ENCODE data around the gene ELOVL4. TPM values are rescaled to one million over a fixed set of nuclear protein-coding genes. Genes with fewer than 3 reads are reported as not detected.
A peak's percentile ranks its signal among the peaks of the same experiment; 100 is the strongest.

Gene ELOVL4
- total and polyA plus RNA-seq, 2 experiments from 2014 or later = 4.7 to 6.5 TPM

DNA sequence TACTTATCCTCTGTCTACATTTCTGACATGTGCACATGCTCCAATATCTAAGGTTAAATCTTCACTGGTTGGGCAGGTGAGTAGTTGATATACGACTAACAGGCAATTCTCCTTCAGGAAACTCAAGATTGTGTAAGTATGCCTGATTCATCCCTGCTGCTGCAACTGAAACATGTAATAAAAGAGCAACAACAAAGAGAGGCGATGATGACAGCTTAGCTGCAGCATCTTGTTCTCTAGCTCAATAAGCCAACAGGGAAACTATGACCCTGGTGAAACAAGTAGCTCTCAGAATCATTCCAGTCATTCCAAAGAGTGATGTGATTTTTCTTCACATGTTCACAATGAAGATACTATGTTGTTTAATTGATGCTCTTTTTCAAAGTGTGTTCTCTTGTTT, 74.4 kb downstream of the ELOVL4 start:
- WGBS (ENCODE audit: low lambda C conversion rate, missing lambda C conversion rate) = 46% methylated on average over 2 of the region's 2 CpGs
- TF ChIP-seq, protein P1, sequence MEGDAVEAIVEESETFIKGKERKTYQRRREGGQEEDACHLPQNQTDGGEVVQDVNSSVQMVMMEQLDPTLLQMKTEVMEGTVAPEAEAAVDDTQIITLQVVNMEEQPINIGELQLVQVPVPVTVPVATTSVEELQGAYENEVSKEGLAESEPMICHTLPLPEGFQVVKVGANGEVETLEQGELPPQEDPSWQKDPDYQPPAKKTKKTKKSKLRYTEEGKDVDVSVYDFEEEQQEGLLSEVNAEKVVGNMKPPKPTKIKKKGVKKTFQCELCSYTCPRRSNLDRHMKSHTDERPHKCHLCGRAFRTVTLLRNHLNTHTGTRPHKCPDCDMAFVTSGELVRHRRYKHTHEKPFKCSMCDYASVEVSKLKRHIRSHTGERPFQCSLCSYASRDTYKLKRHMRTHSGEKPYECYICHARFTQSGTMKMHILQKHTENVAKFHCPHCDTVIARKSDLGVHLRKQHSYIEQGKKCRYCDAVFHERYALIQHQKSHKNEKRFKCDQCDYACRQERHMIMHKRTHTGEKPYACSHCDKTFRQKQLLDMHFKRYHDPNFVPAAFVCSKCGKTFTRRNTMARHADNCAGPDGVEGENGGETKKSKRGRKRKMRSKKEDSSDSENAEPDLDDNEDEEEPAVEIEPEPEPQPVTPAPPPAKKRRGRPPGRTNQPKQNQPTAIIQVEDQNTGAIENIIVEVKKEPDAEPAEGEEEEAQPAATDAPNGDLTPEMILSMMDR (IDR thresholded peaks at IDR 0.05; ENCODE audit: poor library complexity) = no peak
- TF ChIP-seq EZH2 (IDR thresholded peaks at IDR 0.05; ENCODE audit: borderline replicate concordance) (no peak), EZH2phosphoT487 (IDR thresholded peaks at IDR 0.05; ENCODE audit: low read depth, severe bottlenecking, unreplicated experiment) (no peak)
- Histone ChIP-seq H2AFZ (no peak overlapping the region), H3K27me3 (no peaks in the 10 kb centered on the region), H3K4me3 (no peak overlapping the region), H3K4me1 (ENCODE audit: insufficient read depth) (no peaks in the 10 kb centered on the region), H3K9me2 (replicated peaks; ENCODE audit: insufficient read depth) (no peaks in the 10 kb centered on the region), H3K27ac (peak overlapping the region; percentile 2), H3K79me2 (no peaks in the 10 kb centered on the region), H3K36me3 (replicated peaks; ENCODE audit: insufficient read depth, low read depth) (no peaks in the 10 kb centered on the region), H4K20me1 (ENCODE audit: insufficient read depth, poor library complexity, severe bottlenecking) (no peaks in the 10 kb centered on the region), H3K9me3 (ENCODE audit: low read depth) (no peaks in the 10 kb centered on the region), H3K4me2 (no peak overlapping the region)
- DNase-seq (ENCODE audit: low spot score) = peak; percentile 62

DNA sequence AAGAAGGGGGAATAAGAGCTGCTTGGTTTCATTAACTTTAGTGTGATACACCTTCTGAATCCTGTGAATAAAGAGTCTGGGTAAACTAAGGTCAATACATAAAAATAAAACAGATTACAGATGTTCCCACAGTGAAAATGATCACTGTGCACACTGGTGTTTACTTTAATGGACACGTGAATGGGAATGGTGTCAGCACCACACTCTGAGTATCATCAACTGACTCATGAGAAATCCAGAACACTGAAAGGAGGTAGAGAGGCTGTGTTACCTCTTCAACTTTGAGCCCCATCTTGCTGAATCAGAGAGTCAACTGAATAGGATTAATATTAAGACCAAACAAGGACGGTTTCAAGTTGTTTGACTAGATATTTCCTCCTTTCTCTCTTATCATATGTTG, 75.0 kb downstream of the ELOVL4 start:
- DNase-seq (ENCODE audit: low spot score) = no peak
- H3K4me2 ChIP-seq = no peak overlapping the region
- H3K27ac ChIP-seq = peak overlapping the region; percentile 35
- no peaks in the 10 kb centered on the region for H4K20me1 ChIP-seq (ENCODE audit: insufficient read depth, poor library complexity, severe bottlenecking)
- no peak overlapping the region for H2AFZ ChIP-seq
- TF ChIP-seq, protein P1 (IDR thresholded peaks at IDR 0.05; ENCODE audit: poor library complexity) = no peak
- no peak for TF ChIP-seq EZH2 (IDR thresholded peaks at IDR 0.05; ENCODE audit: borderline replicate concordance)
- no peak for TF ChIP-seq EZH2phosphoT487 (IDR thresholded peaks at IDR 0.05; ENCODE audit: low read depth, severe bottlenecking, unreplicated experiment)
- H3K9me2 ChIP-seq (replicated peaks; ENCODE audit: insufficient read depth) = no peaks in the 10 kb centered on the region
- WGBS (ENCODE audit: low lambda C conversion rate, missing lambda C conversion rate) = 57% methylated on average over 2 of the region's 2 CpGs
- H3K79me2 ChIP-seq = no peaks in the 10 kb centered on the region
- H3K4me3 ChIP-seq = no peak overlapping the region
- H3K27me3 ChIP-seq = no peaks in the 10 kb centered on the region
- H3K36me3 ChIP-seq (replicated peaks; ENCODE audit: insufficient read depth, low read depth) = no peaks in the 10 kb centered on the region
- H3K9me3 ChIP-seq (ENCODE audit: low read depth) = no peaks in the 10 kb centered on the region
- H3K4me1 ChIP-seq (ENCODE audit: insufficient read depth) = no peaks in the 10 kb centered on the region

DNA sequence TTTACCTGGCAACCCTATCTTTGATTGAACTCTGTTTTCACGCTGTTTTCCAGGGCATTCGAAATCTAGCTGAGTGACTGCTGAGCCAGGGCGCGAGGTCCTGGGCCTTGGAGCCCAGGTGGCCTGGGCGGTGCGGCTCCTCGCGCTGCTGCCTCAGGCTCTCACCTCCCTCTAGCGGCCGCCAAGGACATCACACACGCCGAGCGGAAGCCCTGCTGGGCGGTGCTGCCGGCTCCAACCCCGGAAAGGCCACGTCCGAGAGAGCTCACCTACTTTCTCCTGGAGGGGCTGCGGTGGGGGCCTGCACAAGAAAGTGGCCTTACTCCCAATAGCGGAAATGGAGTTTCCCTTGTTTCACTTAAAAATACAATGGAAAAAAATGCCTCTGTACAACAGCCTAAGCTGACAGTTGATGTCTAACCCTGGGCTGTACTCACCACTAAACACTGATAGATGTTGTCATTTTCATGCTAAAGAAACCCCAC, 77.7 kb downstream of the ELOVL4 start:
- H3K36me3 ChIP-seq (replicated peaks; ENCODE audit: insufficient read depth, low read depth) = no peaks in the 10 kb centered on the region
- TF ChIP-seq, protein P1 (IDR thresholded peaks at IDR 0.05; ENCODE audit: poor library complexity) = peak; percentile 90
- no peak for TF ChIP-seq EZH2 (IDR thresholded peaks at IDR 0.05; ENCODE audit: borderline replicate concordance)
- no peaks in the 10 kb centered on the region for H3K9me2 ChIP-seq (replicated peaks; ENCODE audit: insufficient read depth)
- no peak overlapping the region for H3K4me3 ChIP-seq
- peak; percentile 92 for DNase-seq (ENCODE audit: low spot score)
- H4K20me1 ChIP-seq (ENCODE audit: insufficient read depth, poor library complexity, severe bottlenecking) = no peaks in the 10 kb centered on the region
- no peaks in the 10 kb centered on the region for H3K4me1 ChIP-seq (ENCODE audit: insufficient read depth)
- H3K9me3 ChIP-seq (ENCODE audit: low read depth) = no peaks in the 10 kb centered on the region
- H3K27ac ChIP-seq = no peak overlapping the region
- no peaks in the 10 kb centered on the region for H3K27me3 ChIP-seq
- no peaks in the 10 kb centered on the region for H3K79me2 ChIP-seq
- WGBS (ENCODE audit: low lambda C conversion rate, missing lambda C conversion rate) = 2% methylated on average over 20 of the region's 20 CpGs
- H2AFZ ChIP-seq = peak overlapping the region; percentile 91
- peak overlapping the region; percentile 75 for H3K4me2 ChIP-seq

DNA sequence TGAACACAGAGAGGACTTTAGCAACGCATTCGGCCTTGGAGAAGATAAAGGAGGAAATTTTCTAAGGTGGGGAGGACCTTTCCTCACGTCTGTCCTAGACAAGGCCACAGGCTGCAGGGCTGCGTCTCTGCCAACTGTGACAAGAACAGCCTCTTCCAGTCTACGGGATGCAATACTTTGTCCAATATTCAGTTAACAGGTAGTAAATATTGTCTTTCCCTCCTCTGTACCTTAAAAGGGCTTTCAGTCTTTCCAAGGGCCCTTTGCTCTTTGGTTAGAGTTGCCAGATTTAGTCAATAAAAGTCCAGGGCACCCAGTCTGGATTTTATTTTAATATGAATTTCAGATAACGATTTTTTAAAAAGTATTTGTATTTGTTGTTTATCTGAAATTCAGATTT, 78.2 kb downstream of the ELOVL4 start:
- H2AFZ ChIP-seq = peak overlapping the region; percentile 35
- TF ChIP-seq EZH2 (IDR thresholded peaks at IDR 0.05; ENCODE audit: borderline replicate concordance) (no peak), EZH2phosphoT487 (IDR thresholded peaks at IDR 0.05; ENCODE audit: low read depth, severe bottlenecking, unreplicated experiment) (no peak)
- TF ChIP-seq, protein P1 (IDR thresholded peaks at IDR 0.05; ENCODE audit: poor library complexity) = no peak
- DNase-seq (ENCODE audit: low spot score) = no peak
- no peaks in the 10 kb centered on the region for H3K9me3 ChIP-seq (ENCODE audit: low read depth)
- H3K36me3 ChIP-seq (replicated peaks; ENCODE audit: insufficient read depth, low read depth) = no peaks in the 10 kb centered on the region
- no peak overlapping the region for H3K4me3 ChIP-seq
- H3K27me3 ChIP-seq = no peaks in the 10 kb centered on the region
- peak overlapping the region; percentile 75 for H3K4me2 ChIP-seq
- H3K79me2 ChIP-seq = no peaks in the 10 kb centered on the region
- no peaks in the 10 kb centered on the region for H4K20me1 ChIP-seq (ENCODE audit: insufficient read depth, poor library complexity, severe bottlenecking)
- no peaks in the 10 kb centered on the region for H3K9me2 ChIP-seq (replicated peaks; ENCODE audit: insufficient read depth)
- WGBS (ENCODE audit: low lambda C conversion rate, missing lambda C conversion rate) = 82% methylated on average over 6 of the region's 6 CpGs
- no peaks in the 10 kb centered on the region for H3K4me1 ChIP-seq (ENCODE audit: insufficient read depth)
- no peak overlapping the region for H3K27ac ChIP-seq

All from hepatocyte (in vitro differentiated cells).